Measurements from ENCODE around the gene TRIM9.
"Not testable (repeated sequence)": the region's sequence is repeated elsewhere in the genome, so short reads cannot be mapped to it uniquely, and the experiment has no call there.

Gene TRIM9

GRCh38 chr14:50944647-50945413 is 150.1 kb downstream of the TRIM9 start:
- peak overlapping the region in 6 of 11 experiments; percentile 49 to 84 (median 77); a peak in 12 of 22 replicates for H3K27ac ChIP-seq
- peak overlapping the region; percentile 54 to 100 (median 68) for H3K4me3 ChIP-seq
- peak overlapping the region; percentile 82 to 96 (median 89) for H3K4me2 ChIP-seq
- peaks cover 0 to 34% (median 0%) of the 10 kb centered on the region in 11 experiments; a peak in 4 of 22 replicates for H4K20me1 ChIP-seq
- peaks cover 0 to 40% (median 0%) of the 10 kb centered on the region in 11 experiments; a peak in 8 of 22 replicates for H3K36me3 ChIP-seq
- H3K9ac ChIP-seq: peak overlapping the region; percentile 44 to 94 (median 67); a peak in 21 of 22 replicates
- peaks cover 0 to 40% (median 16%) of the 10 kb centered on the region in 10 experiments; a peak in 18 of 20 replicates for H3K4me1 ChIP-seq
- TF ChIP-seq Cebpa-rat (IDR thresholded peaks at IDR 0.05): no peak
- H3K9me3 ChIP-seq (replicated peaks in 1 of 11): peaks cover 8 to 35% (median 16%) of the 10 kb centered on the region in 11 experiments
- H3K27me3 ChIP-seq: peaks cover 0 to 49% (median 48%) of the 10 kb centered on the region in 11 experiments; a peak in 20 of 22 replicates

- Histone ChIP-seq H3K27ac (peak within 1 kb of the TSS in 6 of 11 experiments; percentile 49 to 84 (median 77); a peak in 12 of 22 replicates), H3K9ac (peak within 1 kb of the TSS; percentile 44 to 94 (median 67); a peak in 21 of 22 replicates)
Measured at GRCh38 chr14:50943943-50944646, 150.8 kb downstream of the TRIM9 start, which contains the start of gene PYGL. TSS of gene PYGL (minus strand) at chr14:50944483. CDS start at chr14:50944403, 80 bp downstream.

GRCh38 chr14:50943261-50943942 is 151.5 kb downstream of the TRIM9 start:
- Histone ChIP-seq H3K36me3 (peaks cover 0 to 52% (median 0%) of the 10 kb centered on the region in 11 experiments; a peak in 8 of 22 replicates), H3K9ac (peak overlapping the region in 6 of 11 experiments; percentile 63 to 94 (median 84); a peak in 12 of 22 replicates), H3K4me2 (peak overlapping the region; percentile 82 to 96 (median 89)), H4K20me1 (peaks cover 0 to 44% (median 0%) of the 10 kb centered on the region in 11 experiments; a peak in 4 of 22 replicates), H3K27me3 (peaks cover 0 to 49% (median 48%) of the 10 kb centered on the region in 11 experiments; a peak in 20 of 22 replicates), H3K4me1 (peaks cover 0 to 55% (median 16%) of the 10 kb centered on the region in 10 experiments; a peak in 19 of 20 replicates), H3K4me3 (peak overlapping the region; percentile 54 to 100 (median 68); a peak in 18 of 20 replicates), H3K27ac (peak overlapping the region in 5 of 11 experiments; percentile 72 to 84 (median 79); a peak in 9 of 22 replicates), H3K9me3 (replicated peaks in 1 of 11) (peaks cover 0 to 26% (median 6%) of the 10 kb centered on the region in 11 experiments; a peak in 16 of 22 replicates)
- no peak for TF ChIP-seq Cebpa-rat (IDR thresholded peaks at IDR 0.05)

More at GRCh38 chr14:50943943-50944646, 150.8 kb downstream of the TRIM9 start, which contains the start of gene PYGL:
- Histone ChIP-seq H3K4me2 (peak within 1 kb of the TSS; percentile 82 to 96 (median 89)), H4K20me1 (peaks cover 0 to 39% (median 0%) of the 10 kb centered on the region in 11 experiments; a peak in 4 of 22 replicates), H3K4me3 (peak within 1 kb of the TSS; percentile 54 to 100 (median 68)), H3K4me1 (peaks cover 0 to 48% (median 16%) of the 10 kb centered on the region in 10 experiments; a peak in 18 of 20 replicates), H3K9me3 (replicated peaks in 1 of 11) (peaks cover 6 to 33% (median 13%) of the 10 kb centered on the region in 11 experiments), H3K36me3 (peaks cover 0 to 47% (median 0%) of the 10 kb centered on the region in 11 experiments; a peak in 8 of 22 replicates), H3K27me3 (peaks cover 0 to 49% (median 48%) of the 10 kb centered on the region in 11 experiments; a peak in 20 of 22 replicates)
- TF ChIP-seq Cebpa-rat (IDR thresholded peaks at IDR 0.05): no peak

- peaks cover 5 to 69% (median 29%) of the 10 kb centered on the region in 10 experiments for H3K4me1 ChIP-seq
Measured at GRCh38 chr14:50941638-50942037, 153.3 kb downstream of the TRIM9 start.

GRCh38 chr14:50941151-50941550 is 153.8 kb downstream of the TRIM9 start:
- no peak for TF ChIP-seq Cebpa-rat (IDR thresholded peaks at IDR 0.05)
- peak overlapping the region in 3 of 11 experiments; percentile 42 to 64 (median 60); a peak in 4 of 22 replicates for H3K9ac ChIP-seq
- peak overlapping the region in 4 of 10 experiments; percentile 54 to 100 (median 92); a peak in 7 of 20 replicates for H3K4me3 ChIP-seq
- no peak overlapping the region for H3K27ac ChIP-seq
- peaks cover 0 to 50% (median 0%) of the 10 kb centered on the region in 11 experiments; a peak in 4 of 22 replicates for H4K20me1 ChIP-seq
- peaks cover 0 to 49% (median 48%) of the 10 kb centered on the region in 11 experiments; a peak in 20 of 22 replicates for H3K27me3 ChIP-seq
- H3K9me3 ChIP-seq (replicated peaks in 1 of 11): peaks cover 0 to 20% (median 0%) of the 10 kb centered on the region in 11 experiments; a peak in 5 of 22 replicates
- peaks cover 5 to 70% (median 33%) of the 10 kb centered on the region in 10 experiments for H3K4me1 ChIP-seq
- H3K36me3 ChIP-seq: peaks cover 0 to 69% (median 0%) of the 10 kb centered on the region in 11 experiments; a peak in 8 of 22 replicates
- peak overlapping the region in 5 of 11 experiments; percentile 20 to 94 (median 82); a peak in 10 of 22 replicates for H3K4me2 ChIP-seq

More at GRCh38 chr14:50941638-50942037, 153.3 kb downstream of the TRIM9 start:
- peaks cover 0 to 64% (median 0%) of the 10 kb centered on the region in 11 experiments; a peak in 8 of 22 replicates for H3K36me3 ChIP-seq
- H3K27me3 ChIP-seq: peaks cover 0 to 49% (median 48%) of the 10 kb centered on the region in 11 experiments; a peak in 20 of 22 replicates
- H3K9me3 ChIP-seq (replicated peaks in 1 of 11): peaks cover 0 to 20% (median 0%) of the 10 kb centered on the region in 11 experiments; a peak in 5 of 22 replicates
- H3K4me2 ChIP-seq: peak overlapping the region in 5 of 11 experiments; percentile 20 to 94 (median 82); a peak in 9 of 22 replicates
- H3K9ac ChIP-seq: peak overlapping the region in 3 of 11 experiments; percentile 42 to 64 (median 60); a peak in 4 of 22 replicates
- H4K20me1 ChIP-seq: peaks cover 0 to 48% (median 0%) of the 10 kb centered on the region in 11 experiments; a peak in 4 of 22 replicates
- H3K4me3 ChIP-seq: peak overlapping the region in 4 of 10 experiments; percentile 54 to 100 (median 92); a peak in 8 of 20 replicates
- not testable (repeated sequence) for H3K27ac ChIP-seq

GRCh38 chr14:50937800-50938199 is 157.1 kb downstream of the TRIM9 start:
- H3K9ac ChIP-seq: peak overlapping the region in 5 of 11 experiments; percentile 40 to 65 (median 55); a peak in 7 of 22 replicates
- TF ChIP-seq Cebpa-rat (IDR thresholded peaks at IDR 0.05): no peak
- peak overlapping the region in 7 of 11 experiments; percentile 9 to 80 (median 66); a peak in 13 of 22 replicates for H3K27ac ChIP-seq
- peaks cover 0 to 43% (median 0%) of the 10 kb centered on the region in 11 experiments; a peak in 4 of 22 replicates for H4K20me1 ChIP-seq
- H3K27me3 ChIP-seq: peaks cover 0 to 22% (median 19%) of the 10 kb centered on the region in 11 experiments; a peak in 19 of 22 replicates
- peak overlapping the region in 7 of 11 experiments; percentile 26 to 94 (median 70); a peak in 12 of 22 replicates for H3K4me2 ChIP-seq
- peak overlapping the region in 3 of 10 experiments; percentile 17 to 27 (median 24); a peak in 3 of 20 replicates for H3K4me3 ChIP-seq
- H3K9me3 ChIP-seq (replicated peaks in 1 of 11): peaks cover 0 to 12% (median 0%) of the 10 kb centered on the region in 11 experiments; a peak in 3 of 22 replicates
- H3K4me1 ChIP-seq: peaks cover 0 to 94% (median 22%) of the 10 kb centered on the region in 10 experiments; a peak in 13 of 20 replicates
- peaks cover 0 to 95% (median 0%) of the 10 kb centered on the region in 11 experiments; a peak in 9 of 22 replicates for H3K36me3 ChIP-seq
